Right lung (tissue), 5 donors: ENCODE measurements around the gene KIFC3. TPM values are rescaled to one million over a fixed set of nuclear protein-coding genes. Genes with fewer than 3 reads are reported as not detected.
"Not testable (repeated sequence)": the region's sequence is repeated elsewhere in the genome, so short reads cannot be mapped to it uniquely, and the experiment has no call there.

Experiments
- DNase-seq, 2 donors: peaks; one replicate each; pipeline ENCODE4 v3.0.0-alpha.2; 2013
- polyA plus RNA-seq, 5 donors: library from polyadenylated mRNA; unstranded; fragments of 120-200 nt; gene quantifications; one replicate each; pipeline versions ENCODE4 v1.2.1 to v1.2.3, GENCODE V29; 2013; ENCODE audit warnings: inconsistent platforms in 1 of 5, low replicate concordance in 1 of 5; ENCODE audit not compliant: insufficient read length in 5 of 5, insufficient read depth in 1 of 5

Gene KIFC3
- polyA plus RNA-seq, 5 donors = 34.9 to 63.6 (median 56.6) TPM

GRCh38 chr16:57756424-57757325, 45.6 kb downstream of the KIFC3 start:
- DNase-seq = no peak

DNA sequence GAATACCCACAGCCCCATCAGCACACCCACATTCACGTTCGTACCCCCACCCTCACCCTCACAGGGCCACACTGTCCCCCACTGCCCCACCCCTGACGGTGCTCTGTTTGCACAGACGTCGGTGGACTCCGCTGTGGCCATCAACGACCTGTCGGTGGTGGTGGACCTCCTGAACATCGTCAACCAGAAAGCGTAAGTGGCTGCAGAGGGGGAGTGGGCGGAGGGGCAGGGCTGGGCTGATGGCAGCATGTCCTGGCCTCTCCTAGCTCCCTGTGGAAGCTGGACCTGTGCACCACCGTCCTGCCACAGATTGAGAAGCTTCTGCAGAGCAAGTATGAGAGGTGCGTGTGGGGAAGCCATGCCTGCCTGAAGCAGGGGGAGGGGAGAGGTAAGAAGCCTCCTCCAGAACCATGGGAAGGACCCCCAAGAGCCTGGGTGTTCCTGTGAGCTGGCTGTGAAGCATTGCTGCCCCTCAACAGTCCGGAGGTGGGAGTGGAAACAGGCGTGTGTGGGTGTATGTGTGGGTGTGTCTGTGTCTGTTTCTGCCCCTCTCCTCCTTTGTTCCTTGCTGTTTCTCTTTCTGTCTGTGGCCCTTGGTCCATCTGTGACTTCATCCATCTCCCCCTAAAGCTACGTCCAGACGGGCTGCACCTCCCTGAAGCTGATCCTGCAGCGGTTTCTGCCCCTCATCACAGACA, 46.4 kb downstream of the KIFC3 start:
- DNase-seq = no peak

DNA sequence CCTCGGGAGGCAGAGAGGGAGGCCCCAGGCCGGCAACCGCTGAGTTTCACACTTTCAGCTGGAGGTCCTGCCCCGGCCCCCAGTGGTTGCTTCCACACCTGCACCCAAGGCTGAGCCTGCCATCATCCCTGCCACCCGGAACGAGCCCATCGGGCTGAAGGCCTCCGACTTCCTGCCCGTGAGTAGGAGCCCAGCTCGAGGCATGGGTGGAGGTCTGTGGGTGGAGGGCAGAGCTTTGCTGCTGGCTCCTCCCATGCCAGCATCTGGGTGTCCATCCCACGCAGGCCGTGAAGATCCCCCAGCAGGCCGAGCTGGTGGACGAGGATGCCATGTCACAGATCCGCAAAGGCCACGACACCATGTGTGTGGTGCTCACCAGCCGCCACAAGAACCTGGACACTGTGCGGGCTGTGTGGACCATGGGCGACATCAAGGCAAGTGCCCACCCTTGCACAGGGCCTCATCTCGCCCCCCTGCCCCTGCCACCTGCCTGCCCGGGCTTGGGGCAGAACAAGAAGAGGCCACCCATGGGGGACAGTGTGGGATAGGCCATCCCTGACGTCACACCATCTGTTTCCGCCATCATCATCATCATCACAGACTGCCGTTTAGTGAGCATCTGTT, 47.1 kb downstream of the KIFC3 start:
- no peak for DNase-seq

- DNase-seq = no peak
These were observed 47.8 kb downstream of the KIFC3 start for GRCh38 chr16:57754354-57755060.

- no peak for DNase-seq
These were observed 48.6 kb downstream of the KIFC3 start for GRCh38 chr16:57753448-57754353.

- DNase-seq = no peak
These were observed 49.5 kb downstream of the KIFC3 start for GRCh38 chr16:57752581-57753447.

DNA sequence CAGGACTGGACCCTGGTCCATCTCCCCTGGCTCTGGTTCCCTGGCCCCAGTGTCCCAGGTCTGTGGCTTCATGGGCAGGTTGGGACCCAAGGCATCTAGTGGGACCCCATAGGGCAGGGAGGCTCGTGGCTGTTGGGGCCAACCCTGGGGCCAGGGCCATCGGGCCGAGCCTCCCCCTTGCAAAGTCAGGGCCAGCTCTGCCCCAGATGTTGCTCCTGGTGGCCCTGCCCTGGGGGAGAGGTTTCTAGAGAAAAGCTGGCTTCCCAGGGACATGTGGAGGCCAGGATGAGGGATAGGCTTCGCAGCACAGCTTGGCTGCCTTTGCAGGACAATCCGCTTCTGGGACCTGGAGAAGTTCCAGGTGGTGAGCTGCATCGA, 50.1 kb downstream of the KIFC3 start:
- DNase-seq = no peak

DNA sequence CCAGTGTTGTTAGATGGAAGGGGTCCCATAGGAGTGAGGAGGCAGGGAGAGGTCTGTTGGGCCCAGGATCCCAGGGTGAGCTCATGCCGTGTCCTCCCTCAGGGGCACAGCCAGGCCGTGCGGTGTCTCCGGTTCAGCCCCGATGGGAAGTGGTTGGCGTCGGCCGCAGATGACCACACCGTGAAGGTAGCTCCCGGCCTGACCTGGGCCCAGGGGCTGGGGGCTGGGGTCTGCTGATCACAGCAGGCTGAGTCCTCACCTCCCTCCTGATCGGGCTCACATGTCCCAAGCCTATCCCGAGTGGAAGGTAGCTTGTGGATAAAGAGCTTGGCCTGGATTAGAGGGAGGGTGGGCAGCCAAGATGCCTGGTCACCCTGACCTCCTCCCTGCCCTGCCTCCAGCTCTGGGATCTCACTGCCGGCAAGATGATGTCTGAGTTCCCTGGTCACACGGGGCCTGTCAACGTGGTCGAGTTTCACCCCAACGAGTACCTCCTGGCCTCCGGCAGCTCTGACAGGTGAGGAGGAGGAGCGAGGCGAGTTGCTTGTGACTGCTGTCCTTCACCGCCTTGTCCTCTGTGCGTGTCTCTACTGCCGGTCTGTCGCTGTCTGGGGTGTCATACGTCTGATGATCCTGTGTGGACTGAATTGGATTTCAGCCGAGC, 50.6 kb downstream of the KIFC3 start:
- no peak for DNase-seq

DNA sequence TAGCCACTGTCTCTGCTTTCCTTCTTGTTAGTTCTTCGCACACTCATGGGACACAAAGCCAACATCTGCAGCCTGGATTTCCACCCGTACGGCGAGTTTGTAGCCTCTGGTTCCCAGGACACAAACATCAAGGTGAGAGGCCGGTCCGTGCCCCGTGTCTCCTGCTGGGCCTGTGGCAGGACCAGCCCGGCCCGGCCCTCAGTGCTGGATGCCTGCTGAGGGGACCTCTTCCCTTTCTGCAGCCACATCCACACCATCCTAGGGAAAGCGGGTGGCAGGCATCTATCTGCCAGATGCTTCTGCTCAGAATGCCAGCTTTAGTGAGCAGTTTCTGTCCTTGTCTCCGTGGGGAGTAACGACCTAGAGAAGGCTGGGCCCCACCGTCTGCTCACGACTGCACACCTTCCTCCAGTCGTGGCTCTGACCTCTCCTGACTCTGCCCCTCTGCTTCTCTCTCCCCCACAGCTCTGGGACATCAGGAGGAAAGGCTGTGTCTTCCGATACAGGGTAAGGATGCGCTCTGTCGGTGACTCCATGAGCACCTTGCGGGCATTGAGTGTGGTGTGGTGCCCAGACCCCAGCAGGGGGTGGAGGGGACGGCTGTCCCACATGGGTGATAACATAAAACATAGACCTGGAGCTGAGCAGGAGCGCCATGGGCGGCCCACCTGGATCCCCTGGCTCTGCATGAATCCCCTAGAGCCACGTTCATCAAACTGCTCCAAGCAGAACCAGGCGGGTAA, 51.3 kb downstream of the KIFC3 start:
- no peak for DNase-seq

- no peak for DNase-seq
These were observed 52.3 kb downstream of the KIFC3 start for GRCh38 chr16:57749856-57750452.

- no peak for DNase-seq
These were observed 53.1 kb downstream of the KIFC3 start for GRCh38 chr16:57749101-57749692.

GRCh38 chr16:57748596-57748995, 53.7 kb downstream of the KIFC3 start:
- DNase-seq = no peak

DNA sequence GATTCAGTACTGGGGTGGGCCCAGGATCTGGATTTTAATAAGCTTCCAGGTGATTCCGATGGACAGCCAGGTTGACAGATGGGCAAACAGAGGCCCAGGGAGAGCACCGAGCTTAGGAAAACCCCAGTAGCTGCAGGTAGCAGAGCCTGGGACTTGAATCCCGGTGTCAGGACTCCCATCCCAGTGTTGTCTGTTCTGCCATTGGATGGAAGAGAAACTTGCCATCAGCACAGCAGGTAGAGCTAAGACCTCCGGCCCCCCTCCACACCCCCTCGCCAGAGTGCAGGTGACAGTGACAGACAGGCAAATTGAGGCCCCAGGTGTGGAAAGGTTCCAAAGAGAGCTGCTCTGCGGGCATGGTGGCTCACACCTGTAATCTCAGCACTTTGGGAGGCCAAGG, 54.3 kb downstream of the KIFC3 start:
- DNase-seq = no peak

- no peak for DNase-seq
These were observed 54.8 kb downstream of the KIFC3 start for GRCh38 chr16:57747496-57747895.

DNA sequence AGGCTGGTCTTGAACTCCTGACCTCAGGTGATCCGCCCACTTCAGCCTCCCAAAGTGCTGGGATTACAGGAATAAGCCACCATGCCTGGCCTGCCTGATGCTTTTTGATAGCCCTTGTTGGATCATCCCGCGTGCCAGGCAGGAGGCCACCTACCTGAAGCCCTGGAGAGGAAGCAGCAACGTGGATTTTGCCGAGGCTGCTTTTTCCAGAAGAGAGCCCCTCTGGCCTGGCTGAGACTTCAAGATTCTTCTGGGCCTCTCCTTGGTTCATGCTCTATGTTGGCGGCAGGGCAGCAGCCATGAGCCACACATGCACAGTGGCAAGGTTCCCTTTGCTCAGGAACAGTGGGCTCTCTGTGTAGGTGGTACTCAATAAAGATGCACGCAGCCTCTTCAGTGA, 55.2 kb downstream of the KIFC3 start:
- no peak for DNase-seq

- not testable (repeated sequence) for DNase-seq
These were observed 56.0 kb downstream of the KIFC3 start for GRCh38 chr16:57746316-57746715.

- no peak for DNase-seq
These were observed 56.5 kb downstream of the KIFC3 start for GRCh38 chr16:57745768-57746167.

GRCh38 chr16:57744642-57744903, 57.7 kb downstream of the KIFC3 start:
- DNase-seq = no peak
